Uterus (tissue), 4 donors: Measurements from ENCODE around the gene ARHGEF2. TPM values are rescaled to one million over a fixed set of nuclear protein-coding genes. Genes with fewer than 3 reads are reported as not detected.

ENCODE experiments used
- DNase-seq, 2 donors: peaks; one replicate each; pipeline ENCODE4 v3.0.0-alpha.2; 2019 to 2020
- H3K27ac ChIP-seq, 2 donors: fragments of 200-600 bp; sonication (generic); 1 replicate in 1 of 2; 2 replicates in 1 of 2; pipeline ENCODE4 v1.5.1; 2016 to 2018
- H3K27me3 ChIP-seq, 2 donors: fragments of 200-600 bp; sonication (generic); one replicate each; pipeline ENCODE4 v1.5.1; 2018 to 2019; ENCODE audit warnings: control low read depth in 1 of 2
- H3K36me3 ChIP-seq, 2 donors: fragments of 200-600 bp; sonication (generic); one replicate each; pipeline ENCODE4 v1.5.1; 2019; ENCODE audit warnings: control low read depth in 1 of 2
- H3K4me1 ChIP-seq, 2 donors: fragments of 200-600 bp; sonication (generic); one replicate each; pipeline ENCODE4 v1.5.1; 2018 to 2019; ENCODE audit warnings: control low read depth in 1 of 2
- H3K4me3 ChIP-seq, 2 donors: fragments of 200-600 bp; sonication (generic); 1 replicate in 1 of 2; 2 replicates in 1 of 2; pipeline ENCODE4 v1.5.1; 2018 to 2019; ENCODE audit warnings: mild to moderate bottlenecking in 1 of 2
- H3K9me3 ChIP-seq, 2 donors: fragments of 200-600 bp; sonication (generic); one replicate each; pipeline ENCODE4 v1.5.1; 2019; ENCODE audit warnings: control low read depth in 1 of 2
- CTCF ChIP-seq, 4 experiments: fragments of 200-600 bp in 2 of 4; fragments of 450-650 bp in 2 of 4; sonication (generic) in 2 of 4; IDR thresholded peaks; one replicate each; pipeline ENCODE4 v1.5.1; 2016 to 2019; ENCODE audit warnings: antibody characterized with exemption in 4 of 4, mild to moderate bottlenecking in 2 of 4, moderate library complexity in 1 of 4
- POLR2A ChIP-seq, 2 donors: fragments of 450-650 bp; IDR thresholded peaks; one replicate each; pipeline ENCODE4 v1.6.1; 2016; ENCODE audit warnings: antibody characterized with exemption in 2 of 2, mild to moderate bottlenecking in 1 of 2, moderate library complexity in 1 of 2
- intact Hi-C: fragments of 100-400 bp; cut with DNase I; formaldehyde crosslinking; loops from one replicate; pipeline ENCODE4 v1.15.1; 2023; ENCODE audit warnings: low total_unique reads
- total RNA-seq, 4 donors: library from RNA; depleted of rRNA in 3 of 4; stranded (reverse); fragments of >200 nt in 3 of 4; gene quantifications; one replicate each; pipeline versions ENCODE4 v1.1.0 to v1.2.4, GENCODE V29; 2014 to 2023
- donor health status: DM: yes; HTN: yes; CAD: no.

ARHGEF2 gene
- total RNA-seq, 4 donors from 2014 or later = 59.4 to 178 (median 72.8) TPM

DNA sequence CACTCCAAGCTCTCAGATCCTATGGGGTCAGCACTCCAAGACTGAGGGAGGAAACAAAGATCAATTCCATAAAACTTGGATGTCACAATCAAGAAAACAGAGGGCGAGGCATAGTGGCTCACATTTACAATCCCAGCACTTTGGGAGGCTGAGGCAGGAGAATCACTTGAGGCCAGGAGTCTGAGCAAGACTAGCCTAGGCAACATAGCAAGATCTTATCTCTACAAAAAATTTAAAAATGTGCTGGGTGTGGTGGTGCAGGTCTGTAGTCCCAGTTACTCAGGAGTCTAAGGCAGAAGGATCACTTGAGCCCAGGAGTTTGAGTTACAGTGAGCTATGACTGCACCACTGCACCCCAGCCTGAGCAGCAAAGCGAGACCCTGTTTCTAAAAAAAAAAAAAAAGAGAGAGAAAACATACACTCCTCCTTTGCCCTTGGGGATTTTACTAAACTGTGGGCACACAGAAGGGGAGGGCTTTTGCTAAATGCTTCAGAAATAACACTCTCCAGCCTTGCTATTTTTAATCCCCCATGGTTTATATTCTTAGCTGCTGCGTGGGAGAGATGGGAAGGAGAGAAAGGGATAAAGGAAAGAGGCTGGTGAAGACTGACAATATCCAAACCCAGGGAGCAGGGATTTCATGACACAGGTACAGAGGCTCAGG, 18.1 kb downstream of the ARHGEF2 start:
- Histone ChIP-seq H3K27me3 (no peaks in the 10 kb centered on the region), H3K4me1 (peaks cover 11 to 15% of the 10 kb centered on the region in 2 donors), H3K4me3 (no peak overlapping the region), H3K27ac (peak overlapping the region; percentile 67 to 74), H3K36me3 (no peaks in the 10 kb centered on the region), H3K9me3 (no peaks in the 10 kb centered on the region)
- intact Hi-C loops = no loop called here
- no peak for TF ChIP-seq CTCF (IDR thresholded peaks at IDR 0.05)
- no peak for TF ChIP-seq POLR2A (IDR thresholded peaks at IDR 0.05)
- DNase-seq = no peak

GRCh38 chr1:155957411-155957915, 20.9 kb downstream of the ARHGEF2 start:
- no peak for TF ChIP-seq POLR2A (IDR thresholded peaks at IDR 0.05)
- no peak for TF ChIP-seq CTCF (IDR thresholded peaks at IDR 0.05)
- Histone ChIP-seq H3K27me3 (no peaks in the 10 kb centered on the region), H3K4me3 (no peak overlapping the region), H3K9me3 (no peaks in the 10 kb centered on the region), H3K27ac (no peak overlapping the region), H3K36me3 (no peaks in the 10 kb centered on the region), H3K4me1 (peaks cover 8 to 11% of the 10 kb centered on the region in 2 donors)
- intact Hi-C loops = no loop called here
- no peak for DNase-seq

DNA sequence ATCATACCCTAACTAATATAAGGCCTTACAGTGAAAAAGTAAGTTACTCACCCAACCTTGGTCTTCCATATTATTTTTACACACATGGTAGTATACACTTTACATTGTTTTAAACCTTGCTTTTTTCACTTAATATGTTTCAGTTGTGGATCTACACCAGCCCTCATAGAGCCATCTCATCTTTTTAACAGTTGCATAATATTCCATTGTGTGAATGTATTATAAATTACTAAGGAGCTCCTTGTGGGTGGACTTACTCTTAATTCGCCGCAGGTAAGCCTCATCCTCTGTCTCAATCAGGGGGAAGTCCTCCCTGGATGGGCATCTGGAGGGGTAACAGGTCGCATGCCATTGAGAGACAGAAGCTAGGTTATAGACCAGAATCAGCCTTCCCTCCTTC, 23.7 kb downstream of the ARHGEF2 start:
- TF ChIP-seq CTCF (IDR thresholded peaks at IDR 0.05) (no peak), POLR2A (IDR thresholded peaks at IDR 0.05) (no peak)
- H3K27ac ChIP-seq = no peak overlapping the region
- DNase-seq = no peak
- H3K27me3 ChIP-seq = no peaks in the 10 kb centered on the region
- H3K4me1 ChIP-seq = no peaks in the 10 kb centered on the region
- intact Hi-C loops = no loop called here
- no peaks in the 10 kb centered on the region for H3K36me3 ChIP-seq
- H3K4me3 ChIP-seq = no peak overlapping the region
- no peaks in the 10 kb centered on the region for H3K9me3 ChIP-seq

DNA sequence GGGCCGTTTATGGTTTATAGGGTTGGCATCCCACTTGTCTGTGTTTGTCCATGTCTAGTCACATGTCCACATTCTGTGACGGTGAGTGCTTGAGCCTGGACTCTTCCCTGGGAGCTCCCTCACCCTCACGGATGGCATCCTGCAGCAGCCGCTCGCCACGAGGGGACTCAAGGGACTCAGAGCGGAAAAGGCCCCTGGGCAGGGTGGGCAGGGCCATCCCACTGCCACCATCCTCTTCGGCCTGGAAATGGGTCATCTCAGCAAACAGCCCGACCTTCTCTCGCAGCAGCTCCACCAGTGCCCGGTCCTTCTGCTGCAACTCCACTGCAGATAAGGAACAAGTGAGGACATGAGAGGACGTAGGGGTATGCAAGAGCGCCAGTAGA, 25.8 kb downstream of the ARHGEF2 start:
- no peak overlapping the region for H3K4me3 ChIP-seq
- H3K36me3 ChIP-seq = no peaks in the 10 kb centered on the region
- TF ChIP-seq CTCF (IDR thresholded peaks at IDR 0.05) (no peak), POLR2A (IDR thresholded peaks at IDR 0.05) (no peak)
- no peak for DNase-seq
- H3K27ac ChIP-seq = no peak overlapping the region
- intact Hi-C loops = no loop called here
- no peaks in the 10 kb centered on the region for H3K27me3 ChIP-seq
- H3K9me3 ChIP-seq = no peaks in the 10 kb centered on the region
- H3K4me1 ChIP-seq = no peaks in the 10 kb centered on the region

DNA sequence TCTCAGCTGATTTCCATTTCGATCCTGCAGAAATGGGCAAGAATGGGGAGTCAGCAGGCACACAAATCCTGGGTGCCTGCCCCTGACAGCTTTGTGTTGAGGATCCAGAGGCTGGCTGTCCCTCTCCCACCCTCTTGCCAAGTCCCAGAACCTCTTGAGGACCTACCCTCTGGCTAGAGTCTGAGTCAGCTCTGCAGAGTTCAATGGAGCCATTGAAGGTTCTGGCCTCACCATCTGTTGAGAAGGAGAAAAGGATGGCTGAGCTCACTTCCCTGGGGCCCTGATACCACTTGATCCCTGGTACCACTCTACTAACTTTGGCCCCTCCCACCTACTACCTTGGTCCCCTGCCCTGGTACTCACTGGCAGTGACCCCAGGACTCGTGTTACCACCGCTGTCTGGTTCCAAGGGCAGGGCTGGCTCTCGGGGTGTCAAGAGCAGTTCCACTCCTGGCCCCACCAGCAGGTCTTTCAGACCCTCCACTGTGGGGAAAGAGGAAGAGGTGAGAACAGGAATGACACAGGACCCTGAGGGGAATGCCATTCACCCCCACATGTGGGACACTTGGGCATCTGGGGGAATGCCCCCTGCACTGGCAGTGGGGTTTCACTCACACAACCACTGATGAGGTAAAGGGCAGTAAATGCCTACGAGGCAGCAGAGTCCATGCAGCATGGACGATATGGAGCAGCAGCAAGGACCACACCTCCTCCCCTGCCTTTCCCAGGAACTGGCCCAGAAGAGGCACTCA, 26.4 kb downstream of the ARHGEF2 start:
- no peak overlapping the region for H3K4me3 ChIP-seq
- no peaks in the 10 kb centered on the region for H3K4me1 ChIP-seq

More for the DNA sequence above, 26.4 kb downstream of the ARHGEF2 start:
- H3K27me3 ChIP-seq = no peaks in the 10 kb centered on the region
- H3K9me3 ChIP-seq = no peaks in the 10 kb centered on the region
- no peak overlapping the region for H3K27ac ChIP-seq
- no peak for TF ChIP-seq CTCF (IDR thresholded peaks at IDR 0.05)
- intact Hi-C loops = no loop called here
- no peak for DNase-seq
- H3K36me3 ChIP-seq = no peaks in the 10 kb centered on the region
